Smooth muscle cell (in vitro differentiated cells): ENCODE measurements around the gene SEPHS1. TPM values are rescaled to one million over a fixed set of nuclear protein-coding genes. Genes with fewer than 3 reads are reported as not detected.

Source experiments
- DNase-seq: peaks from one replicate; lab custom pipeline; 2025; ENCODE audit not compliant: unreplicated experiment; lab: John Stamatoyannopoulos, UW
- H2AFZ ChIP-seq: fragments of 200-600 bp; sonication (generic); 2 replicates; pipeline ENCODE4 v1.6.0; 2016; ENCODE audit warnings: antibody characterized with exemption, low read depth, mild to moderate bottlenecking
- H3F3A ChIP-seq: fragments of 200-600 bp; sonication (generic); 2 replicates; pipeline ENCODE4 v1.6.0; 2017; ENCODE audit warnings: antibody characterized with exemption, low read depth
- H3K27ac ChIP-seq: fragments of 200-600 bp; sonication (generic); 2 replicates; pipeline ENCODE4 v1.5.1; 2016; ENCODE audit warnings: low read depth, mild to moderate bottlenecking
- H3K27me3 ChIP-seq: fragments of 200-600 bp; sonication (generic); 2 replicates; pipeline ENCODE4 v1.6.1; 2016; ENCODE audit warnings: low read depth, mild to moderate bottlenecking
- H3K36me3 ChIP-seq: fragments of 200-600 bp; sonication (generic); 2 replicates; pipeline ENCODE4 v1.5.1; 2016; ENCODE audit warnings: low read depth
- H3K4me1 ChIP-seq: fragments of 200-600 bp; sonication (generic); 2 replicates; pipeline ENCODE4 v1.5.1; 2016; ENCODE audit warnings: low read depth
- H3K4me2 ChIP-seq: fragments of 200-600 bp; sonication (generic); 2 replicates; pipeline ENCODE4 v1.6.0; 2016; ENCODE audit warnings: mild to moderate bottlenecking
- H3K4me3 ChIP-seq: fragments of 200-600 bp; sonication (generic); 2 replicates; pipeline ENCODE4 v1.5.1; 2016; ENCODE audit warnings: mild to moderate bottlenecking
- H3K79me2 ChIP-seq: fragments of 200-600 bp; sonication (generic); 2 replicates; pipeline ENCODE4 v1.6.0; 2016; ENCODE audit warnings: low read depth, mild to moderate bottlenecking
- H3K9ac ChIP-seq: fragments of 200-600 bp; sonication (generic); 2 replicates; pipeline ENCODE4 v1.6.0; 2016; ENCODE audit warnings: low read depth
- H3K9me3 ChIP-seq: fragments of 200-600 bp; sonication (generic); replicated peaks from 2 replicates; pipeline ENCODE4 v1.5.1; 2016; ENCODE audit warnings: low read depth
- H4K20me1 ChIP-seq: fragments of 200-600 bp; sonication (generic); 2 replicates; pipeline ENCODE4 v1.6.0; 2016; ENCODE audit warnings: low read depth
- WGBS: methylation state at CpG from one replicate; pipeline ENCODE4 v1.1.7; 2016; ENCODE audit warnings: low lambda C conversion rate; 5-methylcytosine and 5-hydroxymethylcytosine counted together
- polyA plus RNA-seq: library from polyadenylated mRNA; unstranded; fragments of >200 nt; fragmentation: Nextera tagmentation; extraction: Ambion mirVana; gene quantifications from 2 replicates; pipeline ENCODE4 v1.2.1, GENCODE V29; 2016
- total RNA-seq: library from RNA; depleted of rRNA; stranded (reverse); fragments of >200 nt; gene quantifications from 2 replicates; pipeline ENCODE4 v1.2.3, GENCODE V29; 2014
- TF ChIP-seq, protein P1 (sequence below): fragments of 200-600 bp; sonication (generic); IDR thresholded peaks from 2 replicates; pipeline ENCODE4 v1.5.1; 2017; ENCODE audit warnings: borderline replicate concordance, mild to moderate bottlenecking, antibody characterized with exemption; ENCODE audit not compliant: insufficient read depth, poor library complexity, severe bottlenecking

Gene SEPHS1
- total and polyA plus RNA-seq, 2 experiments from 2014 or later = 29.5 to 48.3 TPM

DNA sequence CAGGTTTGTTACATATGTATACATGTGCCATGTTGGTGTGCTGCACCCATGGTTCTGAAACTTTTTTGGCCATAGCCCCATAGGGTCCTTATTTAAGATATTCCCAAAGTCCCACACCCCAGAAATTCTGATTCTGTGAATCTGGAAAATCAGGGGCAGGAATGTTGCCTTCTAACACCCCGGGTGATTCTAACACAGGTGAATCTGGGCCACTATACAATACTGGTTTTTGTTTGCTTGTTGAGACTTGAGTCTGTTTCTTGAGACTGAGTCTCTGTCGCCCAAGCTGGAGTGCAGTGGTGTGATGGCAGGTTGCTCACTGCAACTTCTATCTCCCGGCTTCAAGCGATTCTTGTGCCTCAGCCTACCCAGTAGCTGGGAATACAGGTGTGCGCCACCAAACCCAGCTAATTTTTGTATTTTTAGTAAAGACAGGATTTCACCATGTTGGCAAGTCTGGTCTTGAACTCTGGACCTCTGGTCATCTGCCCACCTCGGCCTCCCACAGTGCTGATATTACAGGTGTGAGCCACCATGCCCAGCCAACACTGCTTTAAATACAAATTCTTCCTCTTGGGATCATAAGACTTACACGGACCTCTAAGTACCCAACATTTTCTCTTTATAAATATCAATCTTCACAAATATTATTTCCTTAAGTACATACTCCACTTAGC is 31.3 kb downstream of the SEPHS1 start:
- H3K4me3 ChIP-seq = no peak overlapping the region
- TF ChIP-seq, protein P1, sequence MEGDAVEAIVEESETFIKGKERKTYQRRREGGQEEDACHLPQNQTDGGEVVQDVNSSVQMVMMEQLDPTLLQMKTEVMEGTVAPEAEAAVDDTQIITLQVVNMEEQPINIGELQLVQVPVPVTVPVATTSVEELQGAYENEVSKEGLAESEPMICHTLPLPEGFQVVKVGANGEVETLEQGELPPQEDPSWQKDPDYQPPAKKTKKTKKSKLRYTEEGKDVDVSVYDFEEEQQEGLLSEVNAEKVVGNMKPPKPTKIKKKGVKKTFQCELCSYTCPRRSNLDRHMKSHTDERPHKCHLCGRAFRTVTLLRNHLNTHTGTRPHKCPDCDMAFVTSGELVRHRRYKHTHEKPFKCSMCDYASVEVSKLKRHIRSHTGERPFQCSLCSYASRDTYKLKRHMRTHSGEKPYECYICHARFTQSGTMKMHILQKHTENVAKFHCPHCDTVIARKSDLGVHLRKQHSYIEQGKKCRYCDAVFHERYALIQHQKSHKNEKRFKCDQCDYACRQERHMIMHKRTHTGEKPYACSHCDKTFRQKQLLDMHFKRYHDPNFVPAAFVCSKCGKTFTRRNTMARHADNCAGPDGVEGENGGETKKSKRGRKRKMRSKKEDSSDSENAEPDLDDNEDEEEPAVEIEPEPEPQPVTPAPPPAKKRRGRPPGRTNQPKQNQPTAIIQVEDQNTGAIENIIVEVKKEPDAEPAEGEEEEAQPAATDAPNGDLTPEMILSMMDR = no peak
- no peak overlapping the region for H3K9ac ChIP-seq
- no peaks in the 10 kb centered on the region for H3F3A ChIP-seq
- no peaks in the 10 kb centered on the region for H3K79me2 ChIP-seq
- 92% methylated on average over 7 of the region's 7 CpGs for WGBS
- no peak overlapping the region for H2AFZ ChIP-seq
- H3K9me3 ChIP-seq = no peaks in the 10 kb centered on the region
- H3K27me3 ChIP-seq = no peaks in the 10 kb centered on the region
- H4K20me1 ChIP-seq = no peaks in the 10 kb centered on the region
- no peak overlapping the region for H3K27ac ChIP-seq
- no peak for DNase-seq
- no peak overlapping the region for H3K4me2 ChIP-seq
- no peaks in the 10 kb centered on the region for H3K4me1 ChIP-seq
- peaks cover 5% of the 10 kb centered on the region for H3K36me3 ChIP-seq

DNA sequence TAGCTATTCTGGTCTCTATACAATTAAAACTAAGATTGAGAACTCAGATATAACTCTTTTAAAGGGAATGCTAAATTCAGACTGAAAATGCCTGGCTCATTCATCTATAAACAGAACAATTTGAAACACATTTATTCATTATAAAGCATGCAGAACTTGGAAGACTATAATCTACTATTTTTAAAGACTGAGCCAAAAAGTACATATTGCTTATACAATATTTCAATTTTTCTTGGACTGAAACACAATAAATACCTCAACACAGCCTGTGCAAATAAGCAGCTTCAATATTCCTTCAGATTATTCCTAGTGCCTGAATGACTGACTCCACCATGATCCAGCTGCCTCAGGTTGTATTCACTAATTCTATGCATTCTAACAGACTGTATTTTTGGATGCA is 32.7 kb downstream of the SEPHS1 start:
- H3K4me1 ChIP-seq = no peaks in the 10 kb centered on the region
- no peak overlapping the region for H2AFZ ChIP-seq
- H3K27me3 ChIP-seq = no peaks in the 10 kb centered on the region
- no peak overlapping the region for H3K27ac ChIP-seq
- no peak for DNase-seq
- H3K4me2 ChIP-seq = no peak overlapping the region
- TF ChIP-seq, protein P1 = no peak
- no peaks in the 10 kb centered on the region for H4K20me1 ChIP-seq
- no peak overlapping the region for H3K4me3 ChIP-seq
- no peaks in the 10 kb centered on the region for H3F3A ChIP-seq
- H3K9ac ChIP-seq = no peak overlapping the region
- H3K36me3 ChIP-seq = peaks cover 5% of the 10 kb centered on the region
- H3K9me3 ChIP-seq = no peaks in the 10 kb centered on the region
- no peaks in the 10 kb centered on the region for H3K79me2 ChIP-seq

DNA sequence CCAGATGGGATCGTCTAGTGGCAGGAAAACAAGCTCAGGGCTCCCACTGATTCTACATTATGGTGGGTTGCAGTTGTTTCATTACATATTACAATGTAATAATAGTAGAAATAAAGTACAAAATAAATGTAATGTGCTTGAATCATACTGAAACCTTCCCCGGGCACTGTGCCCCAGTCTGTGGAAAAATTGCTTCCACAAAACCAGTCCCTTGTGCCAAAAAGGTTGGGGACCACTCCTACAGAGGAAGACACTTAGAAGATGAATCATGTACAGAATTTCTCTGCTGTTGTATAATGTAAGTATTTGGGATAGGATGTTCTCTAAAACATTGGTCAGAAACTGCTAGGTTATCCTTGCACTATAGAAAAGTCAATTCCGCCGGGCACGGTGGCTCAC is 36.9 kb downstream of the SEPHS1 start:
- H3K27me3 ChIP-seq = no peaks in the 10 kb centered on the region

More for the DNA sequence above, 36.9 kb downstream of the SEPHS1 start:
- Histone ChIP-seq H3K4me1 (no peaks in the 10 kb centered on the region), H3K4me2 (no peak overlapping the region), H3F3A (no peaks in the 10 kb centered on the region), H3K36me3 (no peaks in the 10 kb centered on the region), H4K20me1 (no peaks in the 10 kb centered on the region), H3K4me3 (no peak overlapping the region), H3K9ac (no peak overlapping the region), H3K27ac (no peak overlapping the region), H3K79me2 (no peaks in the 10 kb centered on the region), H2AFZ (no peak overlapping the region), H3K9me3 (no peaks in the 10 kb centered on the region)
- TF ChIP-seq, protein P1 = no peak
- WGBS = 96% methylated on average over 5 of the region's 5 CpGs
- no peak for DNase-seq
